Measurements from ENCODE around the gene CCT7.

The CCT7 gene

DNA sequence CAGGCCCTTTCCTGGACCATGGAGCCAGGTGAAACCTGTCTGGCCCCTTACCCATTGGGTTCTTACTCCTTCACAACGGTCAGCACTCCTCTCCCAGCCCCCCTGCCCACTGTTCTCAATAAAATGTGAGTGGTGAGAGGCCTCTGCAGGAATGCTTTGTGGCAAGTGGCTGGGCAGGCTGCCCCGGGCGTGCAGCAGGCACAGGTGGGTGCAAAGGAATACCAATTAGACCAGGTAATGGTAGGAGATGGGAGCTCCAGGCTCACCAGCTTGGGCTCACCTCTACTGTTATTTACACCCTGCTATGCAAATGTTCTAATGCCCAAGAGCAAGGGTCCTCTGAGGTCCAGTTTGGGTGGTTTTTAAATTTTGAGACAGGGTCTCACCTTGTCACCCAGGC lies 7.0 kb upstream of the CCT7 start:
- no peak for DNase-seq

DNA sequence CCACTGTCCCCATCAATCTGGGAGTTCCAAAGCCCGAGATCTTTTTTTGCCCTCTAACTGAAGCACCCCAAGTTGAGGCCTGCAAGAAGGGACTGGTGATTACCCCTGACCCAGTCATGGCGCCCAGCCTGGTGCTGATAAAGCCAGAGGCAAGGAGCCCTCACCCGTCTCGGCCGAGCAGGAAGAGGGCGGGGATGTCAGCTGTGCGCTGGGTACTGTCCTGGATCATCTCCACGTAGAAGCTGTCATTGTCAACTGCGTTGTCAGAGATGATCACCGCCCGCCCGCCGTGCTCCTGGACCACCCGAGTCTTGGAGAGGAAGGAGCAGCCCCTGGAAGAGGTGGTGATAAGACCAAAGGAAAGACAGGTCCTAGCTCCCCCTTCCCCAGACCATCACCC lies 5.5 kb upstream of the CCT7 start:
- no peak for DNase-seq

DNA sequence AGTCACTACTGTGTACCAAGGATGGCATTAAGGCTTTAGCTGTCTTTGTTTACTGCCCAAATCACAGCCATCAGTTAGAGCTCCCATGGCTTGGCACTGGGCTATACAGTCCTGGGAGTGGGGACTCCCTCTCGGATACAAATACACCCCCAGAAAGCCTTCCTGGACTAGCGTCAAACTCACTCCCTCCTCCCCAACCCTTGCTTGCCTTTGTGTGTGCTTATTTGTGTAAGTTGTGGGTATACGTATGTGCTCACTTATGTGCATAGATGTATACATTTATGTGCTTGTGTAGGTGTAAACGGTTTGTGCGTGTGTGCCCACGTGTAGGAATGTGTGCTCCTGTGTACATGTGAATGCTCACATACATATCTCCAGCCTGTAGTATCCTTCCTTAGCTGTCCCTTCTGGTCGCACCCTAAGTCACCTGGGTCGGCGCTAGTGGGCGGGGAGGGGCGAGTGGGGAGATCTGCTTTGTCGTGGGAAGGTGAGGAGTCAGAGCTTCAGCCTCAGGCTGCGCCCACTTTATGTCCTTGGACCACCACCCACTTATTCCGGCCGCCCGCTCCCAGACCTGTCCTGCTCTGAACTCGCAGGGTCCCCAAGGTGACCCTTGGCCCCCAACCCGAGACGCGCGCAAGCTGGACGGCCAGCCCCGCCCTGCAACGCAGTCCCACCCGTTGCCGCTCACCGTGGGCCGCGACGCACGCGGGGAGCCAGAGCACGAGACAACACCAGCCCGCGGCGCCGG lies 1.5 kb upstream of the CCT7 start:
- no peak for DNase-seq

DNA sequence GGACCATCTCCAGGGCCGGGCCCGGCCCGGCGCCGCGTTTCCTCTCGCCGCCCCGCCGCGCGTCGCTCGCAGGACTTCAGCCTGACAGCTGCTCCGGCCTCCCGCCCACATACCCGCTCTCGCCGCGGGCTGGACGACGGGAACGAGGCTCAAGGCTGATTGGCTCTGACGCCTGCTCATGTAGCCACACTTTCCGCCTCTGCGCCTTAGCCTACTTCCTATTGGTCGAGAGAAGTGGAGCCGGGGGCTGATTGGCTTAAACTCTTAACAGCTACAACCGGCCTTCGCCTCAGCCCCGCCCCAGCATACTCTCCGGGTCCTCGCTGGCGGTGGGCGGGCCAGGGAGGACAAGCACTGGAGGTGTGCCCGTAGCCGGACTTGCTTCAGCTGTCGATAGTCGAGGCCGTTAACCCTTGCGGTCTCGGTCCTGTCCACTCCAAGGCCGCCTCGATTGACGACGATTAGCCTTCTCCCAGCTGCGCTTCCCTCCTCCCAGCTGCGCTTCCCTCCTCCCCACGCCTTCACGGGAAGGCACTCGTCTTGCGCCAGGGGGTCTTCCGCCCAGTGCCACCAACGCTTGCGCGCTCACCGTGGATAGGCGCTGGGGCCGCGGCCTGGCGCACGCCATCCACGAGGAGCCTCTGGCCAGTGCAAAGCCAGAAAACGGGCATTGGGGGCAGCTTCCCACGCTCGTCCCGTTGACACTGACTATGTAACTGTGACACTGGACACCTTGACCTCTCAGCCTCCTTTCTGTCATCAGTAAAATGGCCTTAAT lies 765 bp upstream of the CCT7 start, which contains the start of gene PRADC1:
PRADC1 (minus strand) TSS at position 86 of the 778 bp plus-strand sequence; CDS start at position 7, 79 bp downstream.
- DNase-seq, result peak; percentile 91

DNA sequence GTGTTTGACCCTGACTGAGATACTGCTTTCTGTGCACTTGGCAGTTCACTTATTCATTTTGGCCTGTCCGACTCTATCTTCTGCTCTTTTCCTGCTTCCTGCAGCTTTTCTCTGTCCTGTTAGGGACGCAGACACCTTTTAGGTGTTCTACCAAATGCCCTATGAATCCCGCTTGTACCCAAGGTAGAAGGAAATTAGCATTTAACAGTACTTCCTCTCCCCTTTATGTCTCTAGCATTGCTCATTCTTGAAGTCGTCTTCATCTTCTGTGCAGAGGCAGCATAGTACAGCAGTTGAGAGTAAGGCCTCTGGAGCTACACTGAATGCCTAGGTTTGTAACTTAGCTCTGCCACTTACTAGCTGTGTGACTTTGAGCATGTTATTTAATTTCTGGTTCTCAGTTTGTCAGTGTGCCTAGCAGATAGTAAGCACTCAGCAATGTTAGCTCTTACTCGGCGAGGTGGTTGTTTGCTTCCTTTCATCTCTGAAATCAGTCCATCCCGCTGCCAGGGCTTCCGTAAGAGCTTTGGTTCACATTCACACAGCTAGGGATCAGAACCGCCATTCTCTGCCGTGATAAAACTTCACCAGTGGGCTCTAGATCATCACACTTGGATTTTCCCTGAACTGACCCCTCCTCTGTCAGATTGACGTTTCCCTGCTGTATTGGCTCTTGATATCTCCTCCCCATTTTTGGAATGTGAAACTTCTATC lies 1.4 kb downstream of the CCT7 start:
- DNase-seq, result no peak

DNA sequence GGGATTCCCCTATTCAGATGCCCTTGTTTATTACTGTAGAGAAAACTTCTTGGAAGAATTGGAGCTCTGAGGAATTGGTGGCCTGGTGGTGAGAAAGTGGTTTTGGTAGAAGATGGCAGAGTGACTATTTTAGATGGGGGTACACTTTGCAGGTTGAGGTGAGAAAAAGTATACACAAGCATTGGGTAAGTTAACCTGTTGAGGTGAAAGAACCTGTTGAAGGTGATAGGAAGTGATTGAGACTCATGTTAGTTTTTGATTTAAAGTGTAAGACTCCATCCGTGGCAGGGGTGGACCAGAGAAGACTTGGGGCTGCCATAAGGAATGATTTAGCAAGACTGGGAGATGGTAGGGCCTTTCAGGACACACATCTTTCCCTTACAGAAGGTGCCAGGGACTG lies 3.1 kb downstream of the CCT7 start:
- DNase-seq, result no peak

DNA sequence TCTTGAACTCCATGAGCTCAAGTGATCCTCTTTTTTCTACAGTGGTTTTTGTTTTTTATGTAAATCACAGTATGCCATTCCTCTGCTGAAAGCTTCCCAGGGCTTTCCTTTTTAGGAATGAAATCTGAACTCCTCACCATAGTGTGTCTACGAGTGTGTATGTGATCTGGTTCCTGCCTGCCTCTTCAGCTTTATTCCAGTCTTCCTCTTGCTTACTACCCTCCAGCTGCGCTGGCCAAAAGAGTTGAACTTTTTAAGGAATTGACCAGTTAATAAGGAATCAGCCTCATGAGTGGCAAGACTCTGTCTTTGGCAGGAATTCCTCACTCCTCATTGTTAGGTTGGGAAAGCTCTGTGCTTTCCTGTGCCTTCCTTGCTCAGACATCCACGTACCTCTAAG lies 4.0 kb downstream of the CCT7 start:
- no peak for DNase-seq

DNA sequence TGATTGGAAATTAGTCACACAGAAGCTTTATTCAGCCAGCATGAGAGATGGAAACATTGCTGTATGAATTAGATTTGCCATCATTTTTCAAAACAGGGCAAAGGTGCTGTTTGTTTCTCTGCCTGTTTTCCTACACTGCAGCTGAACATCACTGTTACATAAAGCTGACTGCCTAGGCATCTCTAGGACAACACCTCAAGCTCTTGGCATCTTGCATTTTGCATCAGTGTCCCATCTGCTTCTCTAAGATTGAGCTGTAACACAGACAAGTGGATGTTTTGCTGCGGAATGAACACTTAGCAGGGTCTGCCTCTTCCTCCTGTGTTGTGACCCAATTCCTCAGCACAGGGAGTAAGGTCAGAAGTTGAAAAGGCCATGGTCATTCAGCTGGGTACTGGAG lies 4.9 kb downstream of the CCT7 start:
- no peak for DNase-seq

DNA sequence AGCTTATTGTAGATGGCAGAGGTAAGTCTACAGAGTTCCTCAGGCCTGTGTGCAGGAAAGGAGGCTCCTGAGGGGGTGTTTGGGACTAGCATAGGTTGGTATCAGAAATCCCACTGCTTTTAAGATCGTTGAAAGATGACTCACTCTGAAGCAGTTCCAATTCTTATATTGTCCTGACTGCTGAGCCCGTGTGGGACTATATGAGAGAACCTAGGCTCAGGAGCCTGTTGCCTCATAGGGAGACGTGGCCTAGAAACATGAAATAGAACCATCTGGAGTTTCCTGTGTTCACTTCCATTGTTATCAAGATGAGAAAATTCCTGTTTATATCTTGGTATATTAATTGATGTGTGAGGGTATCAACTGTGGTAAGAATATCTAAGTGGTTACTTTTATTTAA lies 5.7 kb downstream of the CCT7 start:
- DNase-seq, result no peak

DNA sequence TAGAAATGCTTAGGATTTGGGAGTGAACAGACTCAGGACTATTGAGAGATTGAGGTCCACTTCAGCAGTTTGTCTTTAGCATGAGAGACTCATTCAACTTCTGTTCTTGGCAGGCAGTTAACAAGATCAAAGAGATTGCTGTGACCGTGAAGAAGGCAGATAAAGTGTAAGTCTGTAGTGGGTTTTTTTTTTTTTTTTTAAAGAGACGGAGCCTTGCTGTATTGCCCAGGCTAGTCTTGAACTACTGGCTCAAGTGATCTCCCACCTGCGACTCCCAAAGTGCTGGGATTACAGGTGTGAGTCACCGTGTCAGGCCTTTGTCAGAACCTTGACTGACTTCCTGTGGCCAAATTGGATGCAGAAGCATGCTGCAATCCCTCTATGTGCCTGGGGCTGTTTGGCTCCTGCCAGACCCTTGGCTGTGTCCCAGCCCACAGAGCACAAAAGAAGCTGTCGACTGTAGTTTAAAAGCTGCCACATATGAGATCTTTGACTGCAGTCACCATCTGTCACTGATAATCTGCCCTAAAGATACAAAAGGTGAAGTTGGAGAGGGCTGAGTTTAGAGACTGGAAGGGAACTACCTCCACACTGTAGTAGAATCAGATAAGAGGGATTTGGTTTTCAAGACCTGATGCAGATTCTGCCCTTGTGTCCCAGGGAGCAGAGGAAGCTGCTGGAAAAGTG lies 9.9 kb downstream of the CCT7 start:
- DNase-seq, result no peak

DNA sequence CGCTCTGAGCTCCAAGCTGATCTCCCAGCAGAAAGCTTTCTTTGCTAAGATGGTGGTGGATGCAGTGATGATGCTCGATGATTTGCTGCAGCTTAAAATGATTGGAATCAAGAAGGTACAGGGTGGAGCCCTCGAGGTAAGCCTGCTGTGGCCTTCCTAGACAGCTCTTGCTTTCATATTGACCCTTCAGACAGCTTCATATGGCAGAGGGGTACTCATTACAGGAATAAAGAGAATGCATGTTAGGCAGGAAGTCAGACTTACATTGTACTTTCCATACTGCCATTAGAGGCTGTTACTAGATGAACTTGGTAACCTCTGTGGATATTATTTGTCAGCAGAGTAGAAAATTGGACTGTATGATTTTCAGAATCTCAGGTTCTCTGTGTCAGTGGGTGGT lies 10.5 kb downstream of the CCT7 start:
- DNase-seq, result no peak

DNA sequence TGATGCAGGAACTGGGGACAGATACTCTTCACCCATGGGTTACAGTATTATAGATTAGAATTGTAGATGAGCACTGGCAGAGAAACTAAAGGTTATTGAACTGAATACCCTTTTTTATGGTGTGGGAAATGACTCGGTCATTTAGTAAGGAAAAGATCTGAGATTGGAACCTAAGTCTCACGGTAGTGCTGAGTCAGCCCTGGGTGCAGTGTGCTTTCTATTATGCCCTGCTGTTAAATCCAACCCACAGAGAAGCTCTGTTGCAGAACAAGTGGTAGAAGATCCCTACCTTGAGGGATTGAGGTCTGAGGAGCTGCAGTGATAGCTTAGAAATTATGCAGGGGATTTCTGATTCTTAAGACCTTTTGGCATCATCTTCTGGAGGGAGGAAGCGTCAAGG lies 12.7 kb downstream of the CCT7 start:
- DNase-seq, result no peak

DNA sequence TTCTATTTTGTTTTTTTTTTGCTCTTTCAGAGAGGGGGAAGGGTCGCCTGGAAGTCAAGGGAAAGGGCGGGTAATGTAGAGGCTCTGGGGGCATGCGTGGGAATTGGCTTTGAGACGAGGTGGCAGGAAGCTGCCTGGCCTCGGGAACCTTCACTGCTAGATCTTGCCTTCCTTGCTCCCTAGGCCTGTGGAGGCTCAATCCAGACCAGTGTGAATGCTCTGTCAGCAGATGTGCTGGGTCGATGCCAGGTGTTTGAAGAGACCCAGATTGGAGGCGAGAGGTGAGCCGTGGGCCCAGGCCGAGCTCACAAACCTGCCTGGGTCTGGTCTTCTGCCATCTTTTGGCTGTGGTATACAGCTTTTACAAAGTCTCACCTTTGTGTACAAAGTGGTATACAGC lies 15.5 kb downstream of the CCT7 start:
- no peak for DNase-seq

DNA sequence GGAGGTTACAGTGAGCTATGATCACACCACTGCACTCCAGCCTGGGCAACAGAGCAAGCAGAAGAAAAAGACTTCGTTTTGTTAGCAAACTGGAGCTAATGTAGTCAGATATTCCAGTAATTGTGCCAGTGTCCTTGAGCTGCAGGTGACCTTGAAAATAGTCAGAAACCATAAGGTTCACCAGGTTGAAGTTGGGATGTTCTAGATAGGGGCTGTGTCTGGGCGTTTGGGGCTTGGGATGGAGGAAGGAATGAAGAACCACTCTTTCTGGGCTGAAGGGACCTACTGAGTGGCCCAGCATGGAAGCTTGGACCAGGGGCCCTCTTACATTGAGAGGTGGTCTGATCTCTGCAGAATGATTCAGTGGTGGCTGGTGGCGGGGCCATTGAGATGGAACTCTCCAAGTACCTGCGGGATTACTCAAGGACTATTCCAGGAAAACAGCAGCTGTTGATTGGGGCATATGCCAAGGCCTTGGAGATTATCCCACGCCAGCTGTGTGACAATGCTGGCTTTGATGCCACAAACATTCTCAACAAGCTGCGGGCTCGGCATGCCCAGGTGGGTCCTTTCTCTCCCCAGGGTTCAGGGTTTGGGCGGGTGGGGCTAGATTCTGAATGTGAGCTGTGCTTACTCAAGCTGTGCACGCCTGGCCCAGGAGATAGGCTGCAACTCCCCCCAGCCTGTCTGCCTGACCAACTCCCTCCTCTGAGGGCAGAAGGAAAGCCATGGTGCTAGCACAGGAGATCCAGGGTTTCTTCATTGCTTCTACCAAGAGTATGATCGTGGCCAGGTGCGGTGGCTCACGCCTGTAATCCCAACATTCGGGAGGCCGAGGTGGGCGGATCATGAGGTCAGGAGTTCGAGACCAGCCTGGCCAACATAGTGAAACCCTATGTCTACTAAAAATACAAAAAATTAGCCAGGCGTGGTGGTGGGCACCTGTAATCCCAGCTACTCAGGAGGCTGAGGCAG lies 17.1 kb downstream of the CCT7 start:
- no peak for DNase-seq

DNA sequence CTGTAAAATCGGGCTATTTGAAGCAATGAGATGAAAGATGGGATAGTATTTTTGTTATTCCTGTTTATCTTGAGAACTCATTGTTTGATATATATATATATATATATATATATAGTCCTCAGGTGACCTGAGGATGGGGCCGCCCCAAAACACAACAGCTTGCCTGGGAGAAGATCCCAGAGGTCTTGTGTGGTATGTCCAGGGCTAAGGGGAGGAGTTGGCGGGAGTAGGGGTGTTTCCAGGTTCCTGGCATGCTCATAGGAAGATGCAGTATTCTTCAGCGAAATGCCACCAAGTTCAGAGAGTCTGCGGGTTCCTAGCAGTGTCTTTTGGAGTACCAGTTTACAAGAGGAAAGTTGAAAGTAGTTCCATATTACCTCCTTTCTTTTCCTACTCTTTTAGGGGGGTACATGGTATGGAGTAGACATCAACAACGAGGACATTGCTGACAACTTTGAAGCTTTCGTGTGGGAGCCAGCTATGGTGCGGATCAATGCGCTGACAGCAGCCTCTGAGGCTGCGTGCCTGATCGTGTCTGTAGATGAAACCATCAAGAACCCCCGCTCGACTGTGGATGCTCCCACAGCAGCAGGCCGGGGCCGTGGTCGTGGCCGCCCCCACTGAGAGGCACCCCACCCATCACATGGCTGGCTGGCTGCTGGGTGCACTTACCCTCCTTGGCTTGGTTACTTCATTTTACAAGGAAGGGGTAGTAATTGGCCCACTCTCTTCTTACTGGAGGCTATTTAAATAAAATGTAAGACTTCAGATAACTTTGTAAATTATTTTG lies 18.3 kb downstream of the CCT7 start:
- DNase-seq, result no peak

DNA sequence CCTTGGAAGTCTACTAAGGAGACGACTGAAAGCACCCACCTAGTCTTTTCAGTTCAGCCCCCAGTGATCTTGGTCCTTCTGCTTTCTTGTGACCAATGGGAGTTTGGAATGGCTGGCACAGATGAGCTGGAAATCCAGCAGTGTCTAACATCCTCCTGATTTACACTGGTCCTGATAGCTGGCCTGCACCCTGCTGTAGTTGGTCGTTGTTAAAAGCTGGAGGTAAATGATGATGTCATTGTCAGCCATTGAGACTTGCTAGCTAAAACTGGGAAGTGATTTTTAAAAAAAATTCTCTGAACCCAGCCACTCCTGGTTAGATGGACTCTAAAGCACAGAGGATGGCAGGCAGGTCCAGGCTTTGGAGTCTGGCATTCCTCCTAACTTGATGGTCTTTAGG lies 19.3 kb downstream of the CCT7 start:
- DNase-seq, result no peak

DNA sequence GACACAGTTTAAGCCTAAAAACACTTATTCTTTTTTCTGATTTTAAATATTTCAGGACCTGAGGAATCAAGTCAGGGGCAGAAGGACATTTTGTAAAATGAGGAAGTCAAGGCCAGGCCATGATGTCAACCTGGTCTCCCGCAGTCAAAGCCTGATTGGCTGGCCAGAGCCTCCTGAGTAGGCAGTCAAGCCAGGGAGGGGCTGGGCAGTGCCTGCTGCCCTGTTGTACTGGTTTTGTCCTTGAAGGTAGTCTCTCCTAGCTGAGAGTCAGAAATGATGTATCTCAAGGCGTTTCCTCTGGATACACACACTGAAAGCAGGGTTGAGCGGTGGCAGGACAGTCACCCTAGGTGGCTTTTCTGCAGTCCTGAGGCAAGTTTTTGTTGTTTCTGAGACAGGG lies 19.8 kb downstream of the CCT7 start:
- no peak for DNase-seq

DNA sequence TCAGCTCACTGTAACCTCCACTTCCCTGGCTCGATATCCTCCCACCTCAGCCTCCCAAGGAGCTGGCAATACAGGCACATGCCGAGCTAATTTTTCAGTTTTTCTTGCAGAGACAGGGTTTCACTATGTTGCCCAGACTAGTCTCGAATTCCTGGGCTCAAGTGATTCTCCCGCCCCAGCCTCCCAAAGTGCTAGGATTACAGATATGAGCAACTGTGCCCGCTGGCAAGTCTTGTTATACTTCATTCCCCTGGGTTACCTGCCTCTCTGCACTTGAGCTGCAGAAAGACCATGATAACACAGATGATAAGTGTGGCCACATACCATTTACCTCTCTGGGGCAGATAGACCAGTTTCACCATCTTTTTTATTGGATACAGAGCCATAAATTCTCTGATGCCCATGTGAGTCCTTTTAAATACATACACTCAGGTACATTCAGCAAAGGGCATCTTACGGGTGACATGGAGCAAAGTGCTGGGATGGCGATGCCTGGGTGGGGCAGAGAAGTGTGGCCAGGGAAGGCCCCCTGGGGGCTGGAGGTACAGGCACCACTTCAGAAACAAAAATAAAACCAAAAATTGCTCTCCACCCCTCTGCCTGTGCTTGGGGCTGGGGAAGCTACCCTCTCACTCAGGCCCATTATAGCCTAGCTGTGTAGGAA lies 20.4 kb downstream of the CCT7 start:
- no peak for DNase-seq

DNA sequence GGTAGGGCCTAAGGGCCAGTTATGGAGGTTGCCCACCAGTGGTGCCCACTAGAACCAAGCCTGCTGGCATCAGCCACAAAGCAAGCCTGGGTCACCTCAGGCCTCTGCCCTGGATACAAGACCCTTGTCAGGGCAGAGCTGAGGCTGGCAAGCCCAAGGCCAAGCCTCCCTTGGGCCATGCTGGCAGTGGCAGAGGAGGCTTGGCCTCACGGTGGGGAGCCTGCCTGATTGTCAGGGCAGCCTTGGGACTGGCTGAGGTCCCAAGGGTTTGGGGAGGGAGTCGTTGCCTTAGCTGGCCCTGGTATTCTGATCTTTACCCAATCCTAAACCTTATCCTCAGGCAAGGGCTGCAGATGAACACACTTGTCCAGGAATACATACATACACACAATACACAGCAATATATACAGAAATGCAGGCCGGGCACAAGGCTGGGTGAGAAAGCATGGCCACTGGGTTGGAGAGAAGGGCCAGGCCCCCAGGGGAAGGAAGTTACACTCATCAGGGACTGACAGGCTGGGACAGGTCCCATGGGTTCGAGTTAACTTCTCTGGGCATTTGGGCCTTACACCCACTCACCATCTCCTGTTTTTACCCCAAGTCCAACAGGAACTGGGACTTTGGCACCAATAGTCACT lies 21.0 kb downstream of the CCT7 start:
- no peak for DNase-seq
